ENCODE results near the gene IGF1. TPM values are rescaled to one million over a fixed set of nuclear protein-coding genes. Genes with fewer than 3 reads are reported as not detected.

The IGF1 gene
- total RNA-seq, 1 experiment from 2014 or later, result not detected

- no TSS peak for BruUV-seq (replicated peaks)
- intact Hi-C loops (cut with micrococcal nuclease; ENCODE audit: unreplicated experiment), result no loop called here
- no peaks in the 10 kb centered on the region for H3K36me3 Mint-ChIP-seq (ENCODE audit: insufficient read depth, unreplicated experiment)
Observed at GRCh38 chr12:102417055-102417454, 63.3 kb downstream of the IGF1 start.

GRCh38 chr12:102415515-102415914 is 64.8 kb downstream of the IGF1 start:
- no peak for TF ChIP-seq CTCF (IDR thresholded peaks at IDR 0.05; ENCODE audit: unreplicated experiment)
- intact Hi-C loops (cut with micrococcal nuclease; ENCODE audit: unreplicated experiment), result no loop called here
- H3K36me3 Mint-ChIP-seq (ENCODE audit: insufficient read depth, unreplicated experiment), result no peaks in the 10 kb centered on the region

More at GRCh38 chr12:102417055-102417454, 63.3 kb downstream of the IGF1 start:
- peaks cover 23% of the 10 kb centered on the region for H3K9me3 Mint-ChIP-seq (ENCODE audit: low read depth, unreplicated experiment)
- no peak for TF ChIP-seq CTCF (IDR thresholded peaks at IDR 0.05; ENCODE audit: unreplicated experiment)
- DNase-seq, result no peak
- no peaks in the 10 kb centered on the region for H3K4me1 Mint-ChIP-seq (ENCODE audit: low read depth, unreplicated experiment)
- H3K27me3 Mint-ChIP-seq (ENCODE audit: unreplicated experiment), result no peaks in the 10 kb centered on the region
- no peak overlapping the region for H3K27ac Mint-ChIP-seq (ENCODE audit: unreplicated experiment)
- CTCF ChIA-PET, result no interaction called here
- no peak overlapping the region for H3K4me3 Mint-ChIP-seq (ENCODE audit: low read depth, unreplicated experiment)

GRCh38 chr12:102413396-102413795 is 67.0 kb downstream of the IGF1 start:
- no TSS peak for BruUV-seq (replicated peaks)
- no peaks in the 10 kb centered on the region for H3K27me3 Mint-ChIP-seq (ENCODE audit: unreplicated experiment)

More at GRCh38 chr12:102415515-102415914, 64.8 kb downstream of the IGF1 start:
- H3K27me3 Mint-ChIP-seq (ENCODE audit: unreplicated experiment), result no peaks in the 10 kb centered on the region
- H3K4me3 Mint-ChIP-seq (ENCODE audit: low read depth, unreplicated experiment), result no peak overlapping the region
- no peaks in the 10 kb centered on the region for H3K4me1 Mint-ChIP-seq (ENCODE audit: low read depth, unreplicated experiment)
- no TSS peak for BruUV-seq (replicated peaks)
- CTCF ChIA-PET, result no interaction called here
- no peak overlapping the region for H3K27ac Mint-ChIP-seq (ENCODE audit: unreplicated experiment)
- no peak for DNase-seq
- H3K9me3 Mint-ChIP-seq (ENCODE audit: low read depth, unreplicated experiment), result peaks cover 23% of the 10 kb centered on the region

GRCh38 chr12:102410511-102410910 is 69.9 kb downstream of the IGF1 start:
- Mint-ChIP-seq H3K4me1 (ENCODE audit: low read depth, unreplicated experiment) (no peaks in the 10 kb centered on the region), H3K9me3 (ENCODE audit: low read depth, unreplicated experiment) (peaks cover 7% of the 10 kb centered on the region), H3K27me3 (ENCODE audit: unreplicated experiment) (no peaks in the 10 kb centered on the region), H3K36me3 (ENCODE audit: insufficient read depth, unreplicated experiment) (no peaks in the 10 kb centered on the region), H3K27ac (ENCODE audit: unreplicated experiment) (no peak overlapping the region), H3K4me3 (ENCODE audit: low read depth, unreplicated experiment) (no peak overlapping the region)
- DNase-seq, result no peak
- intact Hi-C loops (cut with micrococcal nuclease; ENCODE audit: unreplicated experiment), result no loop called here
- TF ChIP-seq CTCF (IDR thresholded peaks at IDR 0.05; ENCODE audit: unreplicated experiment), result no peak
- BruUV-seq (replicated peaks), result no TSS peak
- CTCF ChIA-PET, result no interaction called here

More at GRCh38 chr12:102413396-102413795, 67.0 kb downstream of the IGF1 start:
- H3K4me3 Mint-ChIP-seq (ENCODE audit: low read depth, unreplicated experiment), result no peak overlapping the region
- H3K27ac Mint-ChIP-seq (ENCODE audit: unreplicated experiment), result no peak overlapping the region
- intact Hi-C loops (cut with micrococcal nuclease; ENCODE audit: unreplicated experiment), result no loop called here
- CTCF ChIA-PET, result interaction anchor here (0.5 kb wide), 1 partner anchor 85 kb away, joined by 3 read pairs; no protein-coding TSS in a partner anchor
- H3K9me3 Mint-ChIP-seq (ENCODE audit: low read depth, unreplicated experiment), result peaks cover 21% of the 10 kb centered on the region
- no peaks in the 10 kb centered on the region for H3K4me1 Mint-ChIP-seq (ENCODE audit: low read depth, unreplicated experiment)
- no peak for TF ChIP-seq CTCF (IDR thresholded peaks at IDR 0.05; ENCODE audit: unreplicated experiment)
- no peaks in the 10 kb centered on the region for H3K36me3 Mint-ChIP-seq (ENCODE audit: insufficient read depth, unreplicated experiment)
- no peak for DNase-seq
